Activated T-cell treated with anti-CD3 and anti-CD28 coated beads for 4 hours (primary cell): ENCODE results near the gene USP54.

Source experiments
- DNase-seq: peaks from one replicate; pipeline ENCODE4 v3.0.0-alpha.2; 2020

Gene USP54

GRCh38 chr10:73465978-73466726 is 125.0 kb downstream of the USP54 start:
- no peak for DNase-seq

- DNase-seq = no peak
These were observed 130.2 kb downstream of the USP54 start for GRCh38 chr10:73460897-73461296.

DNA sequence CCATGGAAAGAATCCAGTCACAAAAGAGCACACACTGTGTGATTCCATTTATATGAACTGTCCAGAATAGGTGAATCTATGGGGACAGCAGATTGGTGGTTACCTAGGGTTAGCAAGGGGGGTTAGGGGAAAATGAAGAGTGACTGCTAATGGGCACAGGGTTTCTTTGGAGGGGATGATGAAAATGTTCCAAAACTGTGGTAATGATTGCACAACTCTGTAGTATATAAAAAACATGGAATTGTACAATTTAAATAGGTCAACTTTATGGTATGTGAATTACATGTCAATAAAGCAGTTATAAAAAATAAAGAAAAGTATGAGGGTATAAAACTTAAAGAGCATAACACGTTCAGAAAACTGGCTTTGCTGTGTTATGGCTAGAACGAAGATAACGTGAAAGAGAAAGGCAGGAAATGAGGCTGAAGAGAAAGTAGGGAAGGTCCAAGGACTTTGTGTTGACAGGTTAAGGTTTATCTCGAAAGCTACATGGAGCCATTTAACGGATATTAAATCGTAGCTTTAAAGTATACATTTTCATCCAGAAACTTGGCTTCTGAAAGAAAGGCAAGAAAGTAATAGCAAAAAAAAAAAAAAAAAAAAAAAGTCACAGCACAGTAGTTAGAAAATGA is 131.3 kb downstream of the USP54 start:
- DNase-seq = no peak

- no peak for DNase-seq
These were observed 134.8 kb downstream of the USP54 start for GRCh38 chr10:73456187-73456890.

DNA sequence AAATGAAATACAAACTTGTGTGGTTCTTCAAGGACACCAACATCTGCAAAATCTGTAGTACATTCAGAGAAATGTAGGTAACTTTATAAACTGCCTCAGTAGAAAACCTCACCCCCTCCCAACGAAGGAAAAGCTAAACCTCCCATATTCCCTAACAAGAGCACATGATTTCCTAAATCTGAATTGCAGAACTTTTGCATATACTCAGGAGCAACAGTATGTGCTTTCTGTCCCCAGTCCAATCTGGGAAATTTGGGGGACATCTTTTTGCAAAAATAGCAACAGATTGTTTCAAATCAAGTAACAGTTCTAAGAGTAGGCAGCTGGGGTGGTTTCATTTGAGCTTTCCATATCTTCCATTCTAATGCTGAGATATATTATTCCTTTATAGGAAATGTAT is 142.0 kb downstream of the USP54 start:
- DNase-seq = no peak

GRCh38 chr10:73448384-73448783 is 142.8 kb downstream of the USP54 start:
- DNase-seq = no peak
